IPS-18a (cell line): ENCODE results near the gene USP17L26.
"Not testable (repeated sequence)": the region's sequence is repeated elsewhere in the genome, so short reads cannot be mapped to it uniquely, and the experiment has no call there.

ENCODE experiments used
- H3K27ac ChIP-seq: one replicate; pipeline ENCODE4 v1.5.1; 2013; ENCODE audit warnings: low read length
- H3K27me3 ChIP-seq: one replicate; pipeline ENCODE4 v1.6.1; 2013; ENCODE audit warnings: mild to moderate bottlenecking, low read length; ENCODE audit not compliant: control insufficient read depth, insufficient read depth
- H3K36me3 ChIP-seq: one replicate; pipeline ENCODE4 v1.6.1; 2013; ENCODE audit warnings: low read depth, low read length; ENCODE audit not compliant: control insufficient read depth
- H3K4me1 ChIP-seq: one replicate; pipeline ENCODE4 v1.6.1; 2013; ENCODE audit warnings: low read depth, low read length; ENCODE audit not compliant: control insufficient read depth
- H3K4me3 ChIP-seq: one replicate; pipeline ENCODE4 v1.5.1; 2013; ENCODE audit warnings: low read length
- H3K9ac ChIP-seq: one replicate; pipeline ENCODE4 v1.6.1; 2013; ENCODE audit warnings: mild to moderate bottlenecking, low read length, moderate library complexity
- H3K9me3 ChIP-seq: one replicate; pipeline ENCODE4 v1.6.1; 2013; ENCODE audit warnings: low read depth, low read length; ENCODE audit not compliant: control insufficient read depth

USP17L26 gene

GRCh38 chr4:9334358-9334757 lies at the start of gene USP17L26:
TSS of gene USP17L26 (plus strand) at chr4:9334658. CDS start at chr4:9334658, 0 bp downstream.
- H3K4me1 ChIP-seq, H3K9me3 ChIP-seq, H3K9ac ChIP-seq, H3K27ac ChIP-seq, H3K4me3 ChIP-seq, H3K27me3 ChIP-seq, H3K36me3 ChIP-seq: not testable (repeated sequence)

- not testable (repeated sequence) for H3K4me3 ChIP-seq, H3K9me3 ChIP-seq, H3K27me3 ChIP-seq, H3K36me3 ChIP-seq, H3K9ac ChIP-seq, H3K4me1 ChIP-seq, H3K27ac ChIP-seq
These were observed 10.3 kb upstream of the USP17L26 start for GRCh38 chr4:9324191-9324590.

- not testable (repeated sequence) for H3K4me1 ChIP-seq, H3K27me3 ChIP-seq, H3K36me3 ChIP-seq, H3K4me3 ChIP-seq, H3K27ac ChIP-seq, H3K9me3 ChIP-seq, H3K9ac ChIP-seq
These were observed 9.6 kb upstream of the USP17L26 start, which contains the start of gene USP17L24 for GRCh38 chr4:9324865-9325264. TSS of gene USP17L24 (plus strand) at chr4:9325165. CDS start at chr4:9325165, 0 bp downstream.

- not testable (repeated sequence) for H3K4me3 ChIP-seq, H3K9me3 ChIP-seq, H3K27me3 ChIP-seq, H3K4me1 ChIP-seq, H3K36me3 ChIP-seq, H3K9ac ChIP-seq, H3K27ac ChIP-seq
These were observed 4.8 kb upstream of the USP17L26 start, which contains the start of gene USP17L25 for GRCh38 chr4:9329611-9330010. TSS of gene USP17L25 (plus strand) at chr4:9329911. CDS start at chr4:9329911, 0 bp downstream.

- not testable (repeated sequence) for H3K36me3 ChIP-seq, H3K4me1 ChIP-seq, H3K27ac ChIP-seq, H3K4me3 ChIP-seq, H3K9ac ChIP-seq, H3K9me3 ChIP-seq, H3K27me3 ChIP-seq
These were observed 4.6 kb downstream of the USP17L26 start, which contains the start of gene USP17L5 for GRCh38 chr4:9339103-9339502. TSS of gene USP17L5 (plus strand) at chr4:9339403. CDS start at chr4:9339403, 0 bp downstream.

GRCh38 chr4:9343848-9344247 lies 9.4 kb downstream of the USP17L26 start, which contains the start of gene USP17L27:
TSS of gene USP17L27 (plus strand) at chr4:9344148. CDS start at chr4:9344148, 0 bp downstream.
- not testable (repeated sequence) for H3K4me1 ChIP-seq, H3K27ac ChIP-seq, H3K36me3 ChIP-seq, H3K4me3 ChIP-seq, H3K9me3 ChIP-seq, H3K27me3 ChIP-seq, H3K9ac ChIP-seq

GRCh38 chr4:9348593-9348992 lies 14.1 kb downstream of the USP17L26 start, which contains the start of gene USP17L28:
TSS of gene USP17L28 (plus strand) at chr4:9348893. CDS start at chr4:9348893, 0 bp downstream.
- not testable (repeated sequence) for H3K27me3 ChIP-seq, H3K9ac ChIP-seq, H3K36me3 ChIP-seq, H3K4me1 ChIP-seq, H3K9me3 ChIP-seq, H3K27ac ChIP-seq, H3K4me3 ChIP-seq

- not testable (repeated sequence) for H3K36me3 ChIP-seq, H3K27ac ChIP-seq
These were observed 16.4 kb downstream of the USP17L26 start for GRCh38 chr4:9350866-9351265.

GRCh38 chr4:9353338-9353737 lies 18.9 kb downstream of the USP17L26 start, which contains the start of gene USP17L29:
TSS of gene USP17L29 (plus strand) at chr4:9353638. CDS start at chr4:9353638, 0 bp downstream.
- not testable (repeated sequence) for H3K36me3 ChIP-seq, H3K9me3 ChIP-seq, H3K27me3 ChIP-seq, H3K4me3 ChIP-seq, H3K27ac ChIP-seq, H3K9ac ChIP-seq, H3K4me1 ChIP-seq

More at GRCh38 chr4:9350866-9351265, 16.4 kb downstream of the USP17L26 start:
- not testable (repeated sequence) for H3K27me3 ChIP-seq, H3K9ac ChIP-seq, H3K4me1 ChIP-seq, H3K4me3 ChIP-seq, H3K9me3 ChIP-seq

- H3K27me3 ChIP-seq, H3K9me3 ChIP-seq, H3K27ac ChIP-seq, H3K9ac ChIP-seq, H3K36me3 ChIP-seq, H3K4me1 ChIP-seq, H3K4me3 ChIP-seq: not testable (repeated sequence)
These were observed 28.4 kb downstream of the USP17L26 start, which contains the start of gene USP17L30 for GRCh38 chr4:9362829-9363228. TSS of gene USP17L30 (plus strand) at chr4:9363129. CDS start at chr4:9363129, 0 bp downstream.

- not testable (repeated sequence) for H3K27ac ChIP-seq, H3K4me3 ChIP-seq, H3K9ac ChIP-seq, H3K27me3 ChIP-seq, H3K36me3 ChIP-seq, H3K4me1 ChIP-seq, H3K9me3 ChIP-seq
These were observed 45.4 kb downstream of the USP17L26 start for GRCh38 chr4:9379881-9380280.

GRCh38 chr4:9381012-9381534 lies 46.6 kb downstream of the USP17L26 start:
- not testable (repeated sequence) for H3K27me3 ChIP-seq, H3K36me3 ChIP-seq, H3K4me1 ChIP-seq, H3K4me3 ChIP-seq, H3K9ac ChIP-seq, H3K27ac ChIP-seq, H3K9me3 ChIP-seq
